GM19372 (cell line): ENCODE data around the gene RNF125.
A peak's percentile ranks its signal among the peaks of the same experiment; 100 is the strongest.
"Not testable (repeated sequence)": the region's sequence is repeated elsewhere in the genome, so short reads cannot be mapped to it uniquely, and the experiment has no call there.

Source experiments
- ATAC-seq: cut with Tn5 transposase; IDR thresholded peaks from one replicate; pipeline ENCODE4 v1.9.1; 2021; ENCODE audit warnings: mild to moderate bottlenecking, low read depth, moderate library complexity; ENCODE audit not compliant: unreplicated experiment

The RNF125 gene

GRCh38 chr18:32018331-32019250 is at the start of gene RNF125:
TSS of gene RNF125 (plus strand) at chr18:32018825. CDS start at chr18:32018864, 39 bp downstream.
- peak; percentile 83 for ATAC-seq

GRCh38 chr18:31970617-31971016 is 48.0 kb upstream of the RNF125 start:
- ATAC-seq = no peak

- ATAC-seq = no peak
These were observed 44.6 kb upstream of the RNF125 start for GRCh38 chr18:31973929-31974546.

GRCh38 chr18:31976242-31976641 is 42.4 kb upstream of the RNF125 start:
- ATAC-seq = no peak

GRCh38 chr18:31977270-31977872 is 41.3 kb upstream of the RNF125 start:
- ATAC-seq = no peak

- ATAC-seq = no peak
These were observed 40.0 kb upstream of the RNF125 start for GRCh38 chr18:31978616-31979015.

- no peak for ATAC-seq
These were observed 38.9 kb upstream of the RNF125 start for GRCh38 chr18:31979714-31980113.

GRCh38 chr18:31980863-31981262 is 37.8 kb upstream of the RNF125 start:
- ATAC-seq = no peak

- ATAC-seq = no peak
These were observed 35.6 kb upstream of the RNF125 start for GRCh38 chr18:31983020-31983419.

- ATAC-seq = no peak
These were observed 34.6 kb upstream of the RNF125 start for GRCh38 chr18:31983976-31984375.

- peak; percentile 98 for ATAC-seq
These were observed 27.8 kb upstream of the RNF125 start for GRCh38 chr18:31990823-31991222.

GRCh38 chr18:31996007-31996406 is 22.6 kb upstream of the RNF125 start:
- ATAC-seq = no peak

- no peak for ATAC-seq
These were observed 19.7 kb upstream of the RNF125 start for GRCh38 chr18:31998880-31999412.

GRCh38 chr18:32001141-32001540 is 17.5 kb upstream of the RNF125 start:
- ATAC-seq = not testable (repeated sequence)

- not testable (repeated sequence) for ATAC-seq
These were observed 14.8 kb upstream of the RNF125 start for GRCh38 chr18:32003822-32004221.

GRCh38 chr18:32010124-32010721 is 8.4 kb upstream of the RNF125 start:
- ATAC-seq = no peak

- ATAC-seq = no peak
These were observed 7.4 kb upstream of the RNF125 start for GRCh38 chr18:32011193-32011592.

- ATAC-seq = no peak
These were observed 775 bp downstream of the RNF125 start for GRCh38 chr18:32019251-32019948.

- ATAC-seq = not testable (repeated sequence)
These were observed 1.5 kb downstream of the RNF125 start for GRCh38 chr18:32019949-32020625.
